Activated CD4-positive, alpha-beta T cell treated with anti-CD3 and anti-CD28 coated beads for 4 hours (primary cell): ENCODE results near the gene MLEC.
"Not testable (repeated sequence)": the region's sequence is repeated elsewhere in the genome, so short reads cannot be mapped to it uniquely, and the experiment has no call there.

Experiments used
- DNase-seq, 2 donors: peaks; one replicate each; pipeline ENCODE4 v3.0.0-alpha.2; 2020

The MLEC gene

GRCh38 chr12:120724720-120725119 is 37.8 kb downstream of the MLEC start:
- no peak for DNase-seq

DNA sequence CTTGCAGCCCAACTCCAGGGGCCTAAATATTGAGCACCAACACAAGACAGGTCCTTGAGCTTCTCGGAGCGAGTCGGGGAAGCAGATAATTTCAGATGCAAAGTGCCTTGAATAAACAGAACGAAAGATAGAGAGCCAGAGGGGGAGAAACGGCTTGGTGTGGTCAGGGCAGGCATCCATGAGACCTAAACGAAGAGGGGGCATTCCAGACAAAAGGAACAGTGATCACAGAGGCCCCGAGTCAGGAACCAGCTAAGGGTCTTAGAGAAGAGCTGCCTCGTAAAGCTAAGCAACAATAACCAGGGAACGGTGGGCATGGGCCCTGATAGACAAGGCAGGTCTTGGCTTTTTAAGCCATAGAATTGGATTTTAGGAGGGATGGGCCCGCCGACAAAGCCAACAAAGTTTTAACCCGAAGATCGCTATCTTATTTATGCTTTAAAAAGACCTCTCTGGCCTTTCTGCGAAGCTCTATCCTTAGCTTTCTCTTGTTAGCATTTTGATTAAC is 38.3 kb downstream of the MLEC start:
- DNase-seq = no peak

GRCh38 chr12:120725659-120726509 is 38.9 kb downstream of the MLEC start, which contains the start of gene ACADS:
ACADS (plus strand) TSS chr12:120725826; CDS start chr12:120725886, 60 bp downstream.
- peak; percentile 86 to 87 for DNase-seq

- DNase-seq = no peak
These were observed 39.5 kb downstream of the MLEC start for GRCh38 chr12:120726510-120726793.

DNA sequence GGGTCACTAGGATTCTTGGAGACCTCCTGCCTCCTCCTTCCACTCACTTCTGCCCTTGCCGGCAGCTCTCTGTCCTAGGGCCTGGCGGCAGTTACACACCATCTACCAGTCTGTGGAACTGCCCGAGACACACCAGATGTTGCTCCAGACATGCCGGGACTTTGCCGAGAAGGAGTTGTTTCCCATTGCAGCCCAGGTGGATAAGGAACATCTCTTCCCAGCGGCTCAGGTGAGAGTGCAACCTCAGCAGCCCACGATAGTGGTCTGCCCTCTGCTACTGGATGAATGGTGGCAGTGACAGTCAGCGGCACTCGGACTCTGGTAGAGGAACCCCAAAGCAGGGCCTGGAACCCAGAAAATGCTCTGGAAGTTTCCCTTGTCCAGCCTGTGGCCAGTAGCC is 40.0 kb downstream of the MLEC start:
- no peak for DNase-seq

DNA sequence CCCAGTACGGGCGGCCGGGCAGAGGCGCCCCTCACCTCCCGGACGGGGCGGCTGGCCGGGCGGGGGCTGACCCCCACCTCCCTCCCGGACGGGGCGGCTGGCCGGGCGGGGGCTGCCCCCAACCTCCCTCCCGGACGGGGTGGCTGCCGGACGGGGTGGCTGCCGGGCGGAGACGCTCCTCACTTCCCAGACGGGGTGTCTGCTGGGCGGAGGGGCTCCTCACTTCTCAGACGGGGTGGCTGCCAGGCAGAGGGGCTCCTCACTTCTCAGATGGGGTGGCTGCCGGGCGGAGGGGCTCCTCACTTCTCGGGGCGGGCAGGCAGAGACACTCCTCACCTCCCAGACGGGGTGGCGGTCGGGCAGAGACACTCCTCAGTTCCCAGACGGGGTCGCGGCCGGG is 45.2 kb downstream of the MLEC start:
- not testable (repeated sequence) for DNase-seq

GRCh38 chr12:120733574-120733973 is 46.6 kb downstream of the MLEC start:
- DNase-seq = no peak

GRCh38 chr12:120734210-120734609 is 47.3 kb downstream of the MLEC start:
- DNase-seq = no peak

- DNase-seq = no peak
These were observed 48.2 kb downstream of the MLEC start for GRCh38 chr12:120735181-120735580.

DNA sequence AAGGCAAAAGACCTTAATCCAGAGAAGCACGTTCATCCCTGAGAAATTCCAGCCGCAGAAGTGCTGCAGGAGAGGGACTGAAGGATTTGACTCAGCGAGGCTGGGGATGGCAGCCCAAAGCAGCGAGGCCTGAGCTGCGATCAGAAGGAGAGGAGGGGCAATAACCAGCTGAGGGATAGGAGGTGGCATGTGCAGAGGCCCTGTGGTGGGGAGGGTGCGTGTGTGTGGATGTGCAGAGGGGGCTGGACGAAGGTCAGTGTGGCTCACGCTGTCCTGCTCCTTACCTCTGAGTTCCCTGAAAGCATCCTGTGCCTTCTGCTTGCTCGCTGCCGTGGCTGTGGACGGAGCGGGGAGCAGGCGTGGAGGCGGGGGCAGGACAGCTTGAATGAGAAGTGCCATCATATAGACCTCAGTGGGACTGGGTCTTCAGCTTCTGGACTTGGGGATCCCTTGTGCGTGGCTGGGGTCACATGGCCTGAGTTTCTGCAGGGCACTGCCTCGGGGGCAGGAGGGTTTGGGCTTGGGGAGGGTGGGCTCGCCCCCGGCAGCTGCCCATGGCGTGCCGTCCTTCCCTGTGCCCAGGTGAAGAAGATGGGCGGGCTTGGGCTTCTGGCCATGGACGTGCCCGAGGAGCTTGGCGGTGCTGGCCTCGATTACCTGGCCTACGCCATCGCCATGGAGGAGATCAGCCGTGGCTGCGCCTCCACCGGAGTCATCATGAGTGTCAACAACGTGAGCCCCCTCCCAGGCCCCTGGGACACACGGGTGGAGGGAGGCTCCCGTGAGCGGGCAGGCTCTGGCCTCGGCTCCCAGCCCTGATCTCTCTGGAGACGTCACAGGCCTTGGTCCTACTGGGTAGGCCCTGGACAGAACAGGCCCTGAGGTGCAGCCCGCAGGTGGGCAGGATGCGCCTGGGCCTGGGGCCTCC is 49.7 kb downstream of the MLEC start:
- no peak for DNase-seq

- no peak for DNase-seq
These were observed 50.8 kb downstream of the MLEC start for GRCh38 chr12:120737557-120738251.

GRCh38 chr12:120738252-120739030 is 51.5 kb downstream of the MLEC start:
- DNase-seq = no peak

DNA sequence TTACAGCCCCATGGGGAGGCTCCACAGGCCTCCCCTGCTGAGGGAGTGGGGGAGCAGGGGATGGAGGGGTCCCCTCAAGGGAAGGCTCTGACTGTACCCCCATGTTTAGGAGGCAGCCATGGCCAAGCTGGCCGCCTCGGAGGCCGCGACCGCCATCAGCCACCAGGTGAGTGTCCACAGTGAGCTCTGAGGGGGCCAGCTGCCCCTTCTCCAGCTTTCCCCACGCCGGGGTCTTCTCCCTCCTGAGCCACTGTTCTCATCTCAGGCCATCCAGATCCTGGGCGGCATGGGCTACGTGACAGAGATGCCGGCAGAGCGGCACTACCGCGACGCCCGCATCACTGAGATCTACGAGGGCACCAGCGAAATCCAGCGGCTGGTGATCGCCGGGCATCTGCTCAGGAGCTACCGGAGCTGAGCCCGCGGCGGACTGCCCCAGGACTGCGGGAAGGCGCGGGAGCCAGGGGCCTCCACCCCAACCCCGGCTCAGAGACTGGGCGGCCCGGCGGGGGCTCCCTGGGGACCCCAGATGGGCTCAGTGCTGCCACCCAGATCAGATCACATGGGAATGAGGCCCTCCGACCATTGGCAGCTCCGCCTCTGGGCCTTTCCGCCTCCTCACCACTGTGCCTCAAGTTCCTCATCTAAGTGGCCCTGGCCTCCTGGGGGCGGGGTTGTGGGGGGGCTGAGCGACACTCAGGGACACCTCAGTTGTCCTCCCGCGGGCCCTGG is 52.2 kb downstream of the MLEC start:
- no peak for DNase-seq

- DNase-seq = no peak
These were observed 53.1 kb downstream of the MLEC start for GRCh38 chr12:120739821-120740613.

GRCh38 chr12:120740871-120741270 is 53.9 kb downstream of the MLEC start:
- no peak for DNase-seq

DNA sequence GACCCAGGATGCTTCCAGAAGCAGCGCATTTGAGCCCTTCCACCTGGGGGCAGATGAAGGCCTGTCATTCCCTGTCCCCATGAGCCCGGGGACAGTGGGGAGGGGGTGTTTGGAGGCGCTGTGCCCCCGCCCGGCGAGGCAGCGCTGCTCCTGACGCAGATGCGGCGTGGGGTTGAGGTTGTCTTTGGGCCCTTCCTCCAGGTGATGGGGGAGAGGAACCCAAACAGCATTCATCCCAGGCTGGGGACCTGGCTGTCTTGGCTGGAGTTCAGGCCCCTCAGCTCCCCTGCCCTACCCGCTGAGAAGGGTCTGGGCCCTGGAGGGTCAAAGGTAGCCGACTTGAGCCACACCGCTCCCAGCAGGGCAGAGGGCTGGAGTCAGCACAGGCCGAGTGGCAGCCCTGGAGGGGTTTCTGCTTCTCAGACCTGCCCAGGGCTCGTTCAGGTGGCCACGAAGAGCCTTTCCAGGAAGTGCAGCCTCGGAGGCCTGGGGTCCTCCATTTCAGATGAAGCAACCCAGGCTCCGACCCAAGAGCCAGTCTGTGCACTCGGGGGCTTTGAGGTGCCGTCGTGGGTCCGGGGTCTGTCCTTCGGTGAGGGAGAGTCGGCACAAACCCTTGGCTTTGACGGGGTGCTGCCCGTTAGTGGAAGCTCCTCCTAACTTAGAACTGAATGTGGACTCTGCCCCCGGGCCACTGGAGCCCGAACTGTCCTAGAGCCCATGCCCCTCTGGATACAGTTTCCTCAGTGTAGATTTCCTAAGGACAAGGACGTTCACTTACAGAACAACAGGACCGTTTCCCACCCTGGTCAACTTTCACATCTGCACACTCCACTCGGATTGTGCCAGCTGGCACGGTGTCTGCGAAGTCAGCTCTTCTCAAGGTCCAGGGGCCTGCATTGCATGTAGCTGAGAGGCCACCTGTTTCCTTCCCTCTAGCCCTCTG is 54.8 kb downstream of the MLEC start:
- DNase-seq = no peak

DNA sequence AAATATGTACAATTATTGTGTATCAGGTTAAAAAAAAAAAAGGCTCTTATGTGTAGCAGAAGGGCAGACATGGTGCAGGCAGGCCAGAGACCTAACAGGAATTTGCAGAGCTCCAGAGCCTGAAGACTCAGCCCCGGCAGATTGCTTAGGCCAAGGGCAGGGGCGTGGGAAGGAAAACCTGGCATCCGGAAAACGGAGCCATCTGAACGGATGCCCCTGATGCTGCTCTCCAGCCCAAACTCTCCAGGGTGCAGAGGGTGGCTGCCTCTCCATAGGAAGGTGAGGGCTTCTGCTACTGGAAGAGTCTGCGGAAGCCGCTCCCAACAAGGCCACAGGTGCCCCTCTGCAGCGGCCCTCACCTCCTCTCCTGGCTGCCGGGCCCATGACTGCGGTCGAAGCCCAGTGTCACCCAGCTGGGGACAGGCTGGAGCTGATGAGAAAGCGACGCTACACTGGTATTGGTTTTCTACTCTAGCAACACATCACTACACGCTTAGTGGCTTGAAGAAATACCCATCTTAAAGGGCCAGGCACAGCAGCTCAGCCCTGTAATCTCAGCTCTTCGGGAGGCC is 58.1 kb downstream of the MLEC start:
- no peak for DNase-seq

GRCh38 chr12:120748242-120748641 is 61.3 kb downstream of the MLEC start:
- no peak for DNase-seq

DNA sequence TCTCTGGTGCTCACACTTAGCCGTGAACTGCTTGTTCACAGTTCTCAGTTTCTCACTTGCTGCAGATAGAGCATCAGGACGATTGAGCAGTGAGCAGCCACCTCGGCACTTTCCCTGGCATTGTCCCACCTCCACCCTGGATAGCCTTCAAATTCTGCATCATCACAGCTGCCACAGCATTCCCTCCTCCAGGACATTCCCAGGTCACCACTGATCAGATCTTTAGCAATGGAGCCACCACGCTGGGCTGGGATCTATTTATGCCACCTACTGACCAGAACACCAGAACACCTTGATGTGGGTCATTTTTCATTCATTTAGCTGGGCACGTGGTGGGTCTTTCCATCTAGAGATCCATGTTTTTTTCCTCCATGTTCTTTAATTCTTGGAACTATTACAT is 62.3 kb downstream of the MLEC start:
- DNase-seq = no peak
